IPS DF 6.9 (cell line): ENCODE data around the gene PCNX1.
"Not testable (repeated sequence)": the region's sequence is repeated elsewhere in the genome, so short reads cannot be mapped to it uniquely, and the experiment has no call there.

Source experiments
- DNase-seq: peaks from one replicate; pipeline ENCODE4 v3.0.0-alpha.2; 2013; ENCODE audit warnings: low read depth, low spot score
- H3K27ac ChIP-seq: one replicate; pipeline ENCODE4 v1.5.1; 2013; ENCODE audit warnings: low read length, control low read depth
- H3K27me3 ChIP-seq: 2 replicates; pipeline ENCODE4 v1.6.1; 2013; ENCODE audit warnings: mild to moderate bottlenecking, low read length; ENCODE audit not compliant: control insufficient read depth, insufficient read depth
- H3K36me3 ChIP-seq: 2 replicates; pipeline ENCODE4 v1.6.1; 2013; ENCODE audit warnings: low read length; ENCODE audit not compliant: control insufficient read depth, insufficient read depth
- H3K4me1 ChIP-seq: 2 replicates; pipeline ENCODE4 v1.6.1; 2013; ENCODE audit warnings: low read length; ENCODE audit not compliant: control insufficient read depth, insufficient read depth
- H3K4me3 ChIP-seq: 2 replicates; pipeline ENCODE4 v1.5.1; 2013; ENCODE audit warnings: mild to moderate bottlenecking, low read length
- H3K9me3 ChIP-seq: 2 replicates; pipeline ENCODE4 v1.6.1; 2013; ENCODE audit warnings: low read length, inconsistent platforms; ENCODE audit not compliant: control insufficient read depth, insufficient read depth
- WGBS: extraction: QIAGEN DNeasy Blood & Tissue Kit; methylation state at CpG from one replicate; pipeline ENCODE4 v1.1.7; 2013; ENCODE audit warnings: mixed read lengths, missing lambda C conversion rate; ENCODE audit not compliant: insufficient read length, insufficient coverage; 5-methylcytosine and 5-hydroxymethylcytosine counted together

PCNX1 gene

GRCh38 chr14:71012888-71013287, 105.6 kb downstream of the PCNX1 start:
- 100% methylated on average over 1 of the region's 4 CpGs for WGBS
- Histone ChIP-seq H3K4me1 (no peaks in the 10 kb centered on the region), H3K9me3 (no peaks in the 10 kb centered on the region), H3K4me3 (no peak overlapping the region), H3K27ac (no peak overlapping the region), H3K27me3 (no peaks in the 10 kb centered on the region), H3K36me3 (no peaks in the 10 kb centered on the region; the same call in 1 of the 2 replicates)
- no peak for DNase-seq

GRCh38 chr14:71013551-71014192, 106.4 kb downstream of the PCNX1 start:
- no peaks in the 10 kb centered on the region for H3K27me3 ChIP-seq
- no peaks in the 10 kb centered on the region; the same call in 1 of the 2 replicates for H3K36me3 ChIP-seq
- no peaks in the 10 kb centered on the region for H3K4me1 ChIP-seq
- H3K27ac ChIP-seq: no peak overlapping the region
- DNase-seq: no peak
- no peaks in the 10 kb centered on the region for H3K9me3 ChIP-seq
- H3K4me3 ChIP-seq: no peak overlapping the region
- WGBS: no CpG with 5 or more reads among the region's 1 CpG

- H3K27me3 ChIP-seq, H3K36me3 ChIP-seq, H3K9me3 ChIP-seq, H3K4me3 ChIP-seq, H3K27ac ChIP-seq, H3K4me1 ChIP-seq, DNase-seq: not testable (repeated sequence)
- no CpG with 5 or more reads among the region's 3 CpGs for WGBS
Measured at GRCh38 chr14:71019917-71020316, 112.7 kb downstream of the PCNX1 start.

GRCh38 chr14:71021347-71022011, 114.2 kb downstream of the PCNX1 start:
- no CpG with 5 or more reads among the region's 1 CpG for WGBS

GRCh38 chr14:71022012-71022869, 115.0 kb downstream of the PCNX1 start:
- H3K4me1 ChIP-seq: no peaks in the 10 kb centered on the region
- DNase-seq: no peak
- H3K4me3 ChIP-seq: no peak overlapping the region
- H3K9me3 ChIP-seq: no peaks in the 10 kb centered on the region
- no peak overlapping the region for H3K27ac ChIP-seq
- H3K36me3 ChIP-seq: no peaks in the 10 kb centered on the region; the same call in 1 of the 2 replicates
- WGBS: no CpG with 5 or more reads among the region's 3 CpGs
- H3K27me3 ChIP-seq: no peaks in the 10 kb centered on the region

More at GRCh38 chr14:71021347-71022011, 114.2 kb downstream of the PCNX1 start:
- Histone ChIP-seq H3K27ac (no peak overlapping the region), H3K4me1 (no peaks in the 10 kb centered on the region), H3K4me3 (no peak overlapping the region), H3K36me3 (no peaks in the 10 kb centered on the region; the same call in 1 of the 2 replicates), H3K9me3 (no peaks in the 10 kb centered on the region), H3K27me3 (no peaks in the 10 kb centered on the region)
- no peak for DNase-seq

- Histone ChIP-seq H3K27ac (no peak overlapping the region), H3K4me3 (no peak overlapping the region), H3K27me3 (no peaks in the 10 kb centered on the region), H3K9me3 (no peaks in the 10 kb centered on the region), H3K36me3 (no peaks in the 10 kb centered on the region; the same call in 1 of the 2 replicates), H3K4me1 (no peaks in the 10 kb centered on the region)
- no peak for DNase-seq
Measured at GRCh38 chr14:71022939-71023338, 115.7 kb downstream of the PCNX1 start.

- no peak for DNase-seq
- Histone ChIP-seq H3K36me3 (no peaks in the 10 kb centered on the region), H3K9me3 (no peaks in the 10 kb centered on the region), H3K27ac (no peak overlapping the region), H3K4me1 (no peaks in the 10 kb centered on the region), H3K27me3 (no peaks in the 10 kb centered on the region), H3K4me3 (no peak overlapping the region)
- no CpG with 5 or more reads among the region's 2 CpGs for WGBS
Measured at GRCh38 chr14:71029236-71029781, 122.0 kb downstream of the PCNX1 start.

- Histone ChIP-seq H3K27ac (no peak overlapping the region), H3K4me3 (no peak overlapping the region), H3K27me3 (no peaks in the 10 kb centered on the region), H3K4me1 (no peaks in the 10 kb centered on the region), H3K36me3 (peaks cover under 1% of the 10 kb centered on the region; the same call in 1 of the 2 replicates), H3K9me3 (no peaks in the 10 kb centered on the region)
- no peak for DNase-seq
- no CpG with 5 or more reads among the region's 1 CpG for WGBS
Measured at GRCh38 chr14:71031000-71031399, 123.7 kb downstream of the PCNX1 start.

- Histone ChIP-seq H3K27ac (no peak overlapping the region), H3K4me3 (no peak overlapping the region), H3K9me3 (no peaks in the 10 kb centered on the region), H3K36me3 (peaks cover 5% of the 10 kb centered on the region; the same call in 1 of the 2 replicates), H3K27me3 (no peaks in the 10 kb centered on the region), H3K4me1 (no peaks in the 10 kb centered on the region)
- WGBS: no CpG with 5 or more reads among the region's 4 CpGs
- no peak for DNase-seq
Measured at GRCh38 chr14:71036433-71036832, 129.2 kb downstream of the PCNX1 start.

GRCh38 chr14:71048393-71048792, 141.1 kb downstream of the PCNX1 start:
- H3K36me3 ChIP-seq: peaks cover 3% of the 10 kb centered on the region; the same call in 1 of the 2 replicates
- H3K27ac ChIP-seq: no peak overlapping the region

More at GRCh38 chr14:71048393-71048792, 141.1 kb downstream of the PCNX1 start:
- H3K9me3 ChIP-seq: no peaks in the 10 kb centered on the region
- no peaks in the 10 kb centered on the region; the same call in 1 of the 2 replicates for H3K4me1 ChIP-seq
- H3K27me3 ChIP-seq: no peaks in the 10 kb centered on the region
- DNase-seq: no peak
- H3K4me3 ChIP-seq: no peak overlapping the region
